Ishikawa (cell line): ENCODE data around the gene ACVR1B.

Source experiments
- CEBPB ChIP-seq: IDR thresholded peaks from 2 replicates; pipeline ENCODE4 v1.6.1; 2012
- CREB1 ChIP-seq: IDR thresholded peaks from 2 replicates; pipeline ENCODE4 v1.6.1; 2012; ENCODE audit warnings: low read depth
- EGR1 ChIP-seq: IDR thresholded peaks from 2 replicates; pipeline ENCODE4 v1.6.1; 2012
- EP300 ChIP-seq: IDR thresholded peaks from 2 replicates; pipeline ENCODE4 v1.6.1; 2012; ENCODE audit warnings: borderline replicate concordance
- FOXM1 ChIP-seq: IDR thresholded peaks from 2 replicates; pipeline ENCODE4 v1.6.1; 2012; ENCODE audit warnings: low read depth, borderline replicate concordance
- MAX ChIP-seq: IDR thresholded peaks from 2 replicates; pipeline ENCODE4 v1.6.1; 2012
- NFIC ChIP-seq: IDR thresholded peaks from 2 replicates; pipeline ENCODE4 v1.6.1; 2012
- RAD21 ChIP-seq: IDR thresholded peaks from 2 replicates; pipeline ENCODE4 v1.6.1; 2012; ENCODE audit warnings: low read depth
- REST ChIP-seq: IDR thresholded peaks from 2 replicates; pipeline ENCODE4 v1.6.1; 2012; ENCODE audit warnings: low read depth, mild to moderate bottlenecking
- TAF1 ChIP-seq: IDR thresholded peaks from 2 replicates; pipeline ENCODE4 v1.6.1; 2012; ENCODE audit warnings: low read depth, mild to moderate bottlenecking
- TCF12 ChIP-seq: IDR thresholded peaks from 2 replicates; pipeline ENCODE4 v1.6.1; 2012; ENCODE audit warnings: low read depth
- TEAD4 ChIP-seq: IDR thresholded peaks from 2 replicates; pipeline ENCODE4 v1.6.1; 2012
- USF1 ChIP-seq: IDR thresholded peaks from 2 replicates; pipeline ENCODE4 v1.6.1; 2012
- YY1 ChIP-seq: IDR thresholded peaks from 2 replicates; pipeline ENCODE4 v1.6.1; 2012; ENCODE audit warnings: low read depth
- ZBTB7A ChIP-seq: IDR thresholded peaks from 2 replicates; pipeline ENCODE4 v1.6.1; 2012; ENCODE audit warnings: low read depth

The ACVR1B gene

GRCh38 chr12:51960488-51960887, 9.0 kb downstream of the ACVR1B start:
- TF ChIP-seq USF1 (no peak), YY1 (no peak), RAD21 (no peak), CEBPB (no peak), NFIC (no peak), ZBTB7A (no peak), FOXM1 (no peak), TEAD4 (no peak), MAX (no peak), CREB1 (no peak), EGR1 (no peak), TCF12 (no peak), TAF1 (no peak), EP300 (no peak), REST (no peak)

GRCh38 chr12:51960890-51961289, 9.4 kb downstream of the ACVR1B start:
- no peak for TF ChIP-seq USF1
- TF ChIP-seq NFIC: no peak
- TF ChIP-seq TAF1: no peak
- TF ChIP-seq EGR1: no peak
- no peak for TF ChIP-seq TEAD4
- TF ChIP-seq ZBTB7A: no peak
- no peak for TF ChIP-seq REST
- TF ChIP-seq CEBPB: no peak
- TF ChIP-seq RAD21: no peak

GRCh38 chr12:51961834-51962233, 10.3 kb downstream of the ACVR1B start:
- peak; percentile 60; the same call in 1 of the 2 replicates for TF ChIP-seq TCF12
- TF ChIP-seq CREB1: no peak
- TF ChIP-seq EP300: peak; percentile 56; the same call in 1 of the 2 replicates
- TF ChIP-seq CEBPB: no peak
- TF ChIP-seq RAD21: no peak
- no peak for TF ChIP-seq ZBTB7A
- peak; percentile 80 for TF ChIP-seq TEAD4

GRCh38 chr12:51962737-51963136, 11.2 kb downstream of the ACVR1B start:
- no peak for TF ChIP-seq EGR1
- no peak for TF ChIP-seq USF1
- no peak for TF ChIP-seq TCF12
- TF ChIP-seq ZBTB7A: no peak
- TF ChIP-seq TAF1: no peak

- TF ChIP-seq CREB1: no peak
- TF ChIP-seq YY1: no peak
- no peak for TF ChIP-seq USF1
- no peak for TF ChIP-seq NFIC
- TF ChIP-seq EGR1: no peak
- TF ChIP-seq TEAD4: no peak
- no peak for TF ChIP-seq EP300
Measured at GRCh38 chr12:51963477-51963876, 12.0 kb downstream of the ACVR1B start.

- TF ChIP-seq FOXM1: no peak
Measured at GRCh38 chr12:51969643-51970042, 18.1 kb downstream of the ACVR1B start.
